SJCRH30 (cell line): ENCODE measurements around the gene NAV1. TPM values are rescaled to one million over a fixed set of nuclear protein-coding genes. Genes with fewer than 3 reads are reported as not detected.

Source experiments
- DNase-seq, 2 experiments: peaks; one replicate each; pipeline ENCODE4 v3.0.0-alpha.2; 2015 to 2020
- H3K27ac ChIP-seq: fragments of 250-450 bp; sonication (Bioruptor Pico); 2 replicates; pipeline ENCODE4 v1.5.1; 2020; ENCODE audit warnings: mild to moderate bottlenecking, moderate library complexity
- H3K27me3 ChIP-seq: fragments of 250-450 bp; sonication (Bioruptor Pico); 2 replicates; pipeline ENCODE4 v1.5.1; 2020; ENCODE audit warnings: mild to moderate bottlenecking, moderate library complexity
- H3K36me3 ChIP-seq: fragments of 250-450 bp; sonication (Bioruptor Pico); 2 replicates; pipeline ENCODE4 v1.5.1; 2020; ENCODE audit warnings: mild to moderate bottlenecking, moderate library complexity
- H3K4me1 ChIP-seq: fragments of 250-450 bp; sonication (Bioruptor Pico); 2 replicates; pipeline ENCODE4 v1.5.1; 2020; ENCODE audit warnings: mild to moderate bottlenecking, moderate library complexity
- H3K4me3 ChIP-seq: fragments of 250-450 bp; sonication (Bioruptor Pico); 2 replicates; pipeline ENCODE4 v1.5.1; 2020; ENCODE audit warnings: mild to moderate bottlenecking, moderate library complexity
- H3K9me3 ChIP-seq: fragments of 250-450 bp; sonication (Bioruptor Pico); replicated peaks from 2 replicates; pipeline ENCODE4 v1.5.1; 2020; ENCODE audit warnings: mild to moderate bottlenecking, moderate library complexity
- total RNA-seq: library from RNA; depleted of rRNA; stranded (reverse); fragments of >200 nt; shearing (Covaris generic); gene quantifications from 2 replicates; pipeline ENCODE4 v1.2.3, GENCODE V29; 2014

The NAV1 gene
- total RNA-seq, 1 experiment from 2014 or later: 63.8 TPM

GRCh38 chr1:201499795-201500669 lies 38.9 kb upstream of the NAV1 start:
- Histone ChIP-seq H3K9me3 (no peaks in the 10 kb centered on the region), H3K27me3 (no peaks in the 10 kb centered on the region), H3K4me3 (no peak overlapping the region), H3K27ac (no peak overlapping the region), H3K36me3 (0 out of 2 replicates have a peak, but pooled peaks cover 1% of the 10 kb centered on the region), H3K4me1 (peaks cover 50% of the 10 kb centered on the region)
- DNase-seq: no peak

- no peaks in the 10 kb centered on the region for H3K9me3 ChIP-seq
- DNase-seq: no peak
- H3K4me1 ChIP-seq: peaks cover 55% of the 10 kb centered on the region
- H3K27ac ChIP-seq: no peak overlapping the region
- no peak overlapping the region for H3K4me3 ChIP-seq
- H3K27me3 ChIP-seq: no peaks in the 10 kb centered on the region
- H3K36me3 ChIP-seq: no peaks in the 10 kb centered on the region
These were observed 38.2 kb upstream of the NAV1 start for GRCh38 chr1:201500670-201501120.

DNA sequence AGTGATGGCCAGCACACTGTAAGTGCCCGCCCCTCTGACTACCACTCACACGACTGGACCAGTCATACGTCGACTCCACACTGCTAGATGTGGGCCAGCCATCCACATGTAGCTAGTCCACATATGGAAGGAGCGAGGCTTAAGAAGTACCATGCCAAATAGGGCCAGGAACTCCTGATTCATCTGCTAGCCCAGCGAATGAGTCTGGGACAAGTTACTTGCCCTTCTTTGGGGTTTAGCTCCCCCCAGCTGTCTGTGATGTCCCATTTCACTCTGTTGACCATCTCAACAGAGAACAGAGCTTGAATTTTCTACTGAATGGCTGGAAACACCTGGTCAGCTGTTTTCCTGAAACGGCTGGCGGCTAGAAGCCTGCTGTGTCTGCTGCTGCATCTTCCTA lies 37.8 kb upstream of the NAV1 start:
- no peaks in the 10 kb centered on the region for H3K36me3 ChIP-seq
- H3K9me3 ChIP-seq: no peaks in the 10 kb centered on the region
- no peak for DNase-seq
- no peak overlapping the region for H3K4me3 ChIP-seq
- H3K27ac ChIP-seq: no peak overlapping the region
- no peaks in the 10 kb centered on the region for H3K27me3 ChIP-seq
- H3K4me1 ChIP-seq: peaks cover 53% of the 10 kb centered on the region

- DNase-seq: peak; percentile 35 to 42
- Histone ChIP-seq H3K36me3 (no peaks in the 10 kb centered on the region), H3K27ac (peak overlapping the region; percentile 79; the same call in 1 of the 2 replicates), H3K9me3 (no peaks in the 10 kb centered on the region), H3K4me1 (peaks cover 46% of the 10 kb centered on the region), H3K4me3 (no peak overlapping the region), H3K27me3 (no peaks in the 10 kb centered on the region)
These were observed 37.0 kb upstream of the NAV1 start for GRCh38 chr1:201501812-201502510.

DNA sequence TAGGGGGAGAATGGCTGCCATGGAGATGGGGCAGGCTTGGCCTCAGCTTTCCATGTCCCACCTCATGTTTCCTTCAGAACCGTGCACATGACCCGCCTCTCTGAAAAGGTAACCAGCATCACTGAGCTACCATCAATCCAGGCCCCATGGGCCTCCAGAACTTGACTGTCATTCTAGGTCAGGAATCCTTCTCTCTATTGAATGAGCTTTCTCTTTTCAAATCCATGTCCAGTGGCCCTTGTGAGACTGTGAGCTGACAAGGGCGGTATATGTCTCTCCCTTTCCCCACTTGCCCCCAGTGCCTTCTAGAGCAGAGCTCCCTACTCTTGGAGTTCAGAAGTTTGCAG lies 36.4 kb upstream of the NAV1 start:
- peaks cover 46% of the 10 kb centered on the region for H3K4me1 ChIP-seq
- no peak for DNase-seq
- H3K4me3 ChIP-seq: no peak overlapping the region
- no peaks in the 10 kb centered on the region for H3K27me3 ChIP-seq
- no peaks in the 10 kb centered on the region for H3K9me3 ChIP-seq
- peak overlapping the region; percentile 79 for H3K27ac ChIP-seq
- H3K36me3 ChIP-seq: no peaks in the 10 kb centered on the region

DNA sequence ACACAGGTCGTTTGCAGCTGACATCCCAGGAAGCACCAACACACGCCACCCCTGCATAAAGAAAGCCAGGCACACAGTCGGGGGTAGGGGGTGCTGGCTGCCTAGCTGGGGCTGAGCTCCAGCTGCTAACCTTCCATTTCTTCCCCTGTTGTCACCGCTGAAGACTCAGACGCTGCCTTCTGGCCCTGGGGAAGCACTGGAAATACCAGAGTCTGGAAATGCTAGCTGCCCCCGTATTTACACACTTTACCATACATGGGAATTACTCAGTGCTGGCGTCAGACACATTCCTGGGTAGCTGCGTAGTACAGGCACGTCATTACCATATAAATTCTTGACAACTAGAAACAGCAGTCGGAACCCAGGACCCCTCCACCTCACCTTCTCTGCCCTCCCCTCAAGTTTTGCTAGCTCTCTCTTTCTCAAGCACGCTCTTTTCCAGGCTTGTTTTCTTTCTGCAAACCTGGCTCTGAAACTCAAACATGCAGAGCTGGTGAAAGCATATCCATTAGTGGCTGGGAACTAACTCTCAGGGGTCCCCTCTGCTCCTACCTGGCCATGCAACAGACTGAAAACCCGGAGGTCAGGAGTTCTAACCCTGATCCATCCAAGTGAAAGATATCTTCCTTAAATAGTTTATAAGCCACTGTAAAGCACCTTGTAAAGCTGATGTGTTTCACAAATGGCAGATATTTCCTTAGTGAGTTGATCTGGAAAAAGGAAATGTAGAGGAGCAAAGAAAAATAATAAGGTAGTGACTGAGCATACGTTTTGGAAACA lies 35.3 kb upstream of the NAV1 start:
- no peaks in the 10 kb centered on the region for H3K36me3 ChIP-seq
- DNase-seq: peak; percentile 89 to 90
- peak overlapping the region; percentile 79 for H3K27ac ChIP-seq
- no peak overlapping the region for H3K4me3 ChIP-seq
- H3K27me3 ChIP-seq: no peaks in the 10 kb centered on the region
- no peaks in the 10 kb centered on the region for H3K9me3 ChIP-seq
- H3K4me1 ChIP-seq: peaks cover 46% of the 10 kb centered on the region

DNA sequence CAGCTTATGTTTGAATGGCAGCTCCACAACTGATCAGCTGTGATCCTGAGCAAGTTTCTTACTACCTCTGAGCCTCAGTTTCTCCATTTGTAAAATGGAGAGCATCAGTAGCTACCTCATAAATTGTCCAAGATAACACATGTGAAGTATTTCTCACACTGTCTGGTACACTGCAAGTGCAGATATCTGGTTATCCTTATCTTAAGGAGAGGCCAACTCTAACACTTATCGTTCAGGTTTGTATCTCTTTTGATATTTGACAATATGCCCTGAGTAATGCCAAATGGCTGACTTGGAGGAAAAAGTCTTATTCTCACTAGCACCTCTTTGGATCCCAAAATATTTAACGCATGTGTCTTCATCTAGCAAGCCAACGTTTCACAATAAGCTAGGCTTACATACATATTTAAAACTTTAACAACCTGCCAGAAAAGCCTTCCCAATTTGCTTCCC lies 34.7 kb upstream of the NAV1 start:
- peaks cover 46% of the 10 kb centered on the region for H3K4me1 ChIP-seq

GRCh38 chr1:201504799-201505502 lies 34.0 kb upstream of the NAV1 start:
- H3K27me3 ChIP-seq: no peaks in the 10 kb centered on the region
- no peak for DNase-seq
- no peaks in the 10 kb centered on the region for H3K36me3 ChIP-seq
- H3K4me1 ChIP-seq: peaks cover 46% of the 10 kb centered on the region
- no peak overlapping the region for H3K4me3 ChIP-seq
- no peaks in the 10 kb centered on the region for H3K9me3 ChIP-seq
- peak overlapping the region; percentile 57 for H3K27ac ChIP-seq

More for the DNA sequence above, 34.7 kb upstream of the NAV1 start:
- H3K9me3 ChIP-seq: no peaks in the 10 kb centered on the region
- H3K27ac ChIP-seq: peak overlapping the region; percentile 79
- H3K4me3 ChIP-seq: no peak overlapping the region
- H3K27me3 ChIP-seq: no peaks in the 10 kb centered on the region
- no peak for DNase-seq
- no peaks in the 10 kb centered on the region for H3K36me3 ChIP-seq

DNA sequence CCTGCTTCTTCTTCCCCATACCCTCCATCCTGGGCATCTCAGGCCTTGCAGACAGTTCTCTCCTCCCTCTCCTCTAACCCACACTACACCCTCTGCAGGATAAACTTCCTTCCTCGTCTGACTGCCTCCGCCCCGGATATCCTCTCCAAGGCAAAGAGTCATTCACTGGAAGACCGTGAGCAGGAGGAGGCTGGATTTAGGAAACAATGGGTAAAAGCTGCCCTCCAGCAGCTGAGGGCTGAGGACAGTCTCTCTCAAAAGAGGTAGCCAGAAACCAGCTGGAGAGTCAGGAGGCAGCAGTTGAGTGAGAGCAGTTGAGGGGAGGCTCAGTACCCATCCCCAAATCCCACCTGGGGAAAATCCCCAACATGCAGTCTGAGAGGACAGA lies 33.4 kb upstream of the NAV1 start:
- Histone ChIP-seq H3K27me3 (no peaks in the 10 kb centered on the region), H3K4me3 (peak overlapping the region; percentile 66), H3K36me3 (no peaks in the 10 kb centered on the region), H3K4me1 (peaks cover 46% of the 10 kb centered on the region), H3K27ac (peak overlapping the region; percentile 57), H3K9me3 (no peaks in the 10 kb centered on the region)
- peak; percentile 56 to 76 for DNase-seq

GRCh38 chr1:201506092-201506491 lies 32.8 kb upstream of the NAV1 start:
- Histone ChIP-seq H3K4me1 (peaks cover 43% of the 10 kb centered on the region), H3K27me3 (no peaks in the 10 kb centered on the region), H3K27ac (peak overlapping the region; percentile 57), H3K4me3 (peak overlapping the region; percentile 66), H3K9me3 (no peaks in the 10 kb centered on the region), H3K36me3 (no peaks in the 10 kb centered on the region)
- DNase-seq: peak in 1 of 2 experiments; percentile 29

GRCh38 chr1:201506557-201507359 lies 32.2 kb upstream of the NAV1 start, which contains the start of gene CSRP1:
Gene CSRP1 (minus strand): TSS chr1:201507123. CDS start chr1:201496303, 10,820 bp downstream.
- peaks cover 39% of the 10 kb centered on the region for H3K4me1 ChIP-seq

GRCh38 chr1:201507360-201507675 lies 31.6 kb upstream of the NAV1 start:
- Histone ChIP-seq H3K4me3 (peak overlapping the region; percentile 66), H3K9me3 (no peaks in the 10 kb centered on the region), H3K27me3 (no peaks in the 10 kb centered on the region), H3K4me1 (peaks cover 39% of the 10 kb centered on the region), H3K27ac (peak overlapping the region; percentile 57), H3K36me3 (no peaks in the 10 kb centered on the region)
- DNase-seq: no peak

More at GRCh38 chr1:201506557-201507359, 32.2 kb upstream of the NAV1 start, which contains the start of gene CSRP1:
- Histone ChIP-seq H3K4me3 (peak within 1 kb of the TSS; percentile 66), H3K9me3 (no peaks in the 10 kb centered on the region), H3K27me3 (no peaks in the 10 kb centered on the region), H3K27ac (peak within 1 kb of the TSS; percentile 57), H3K36me3 (no peaks in the 10 kb centered on the region)
- DNase-seq: peak; percentile 81

DNA sequence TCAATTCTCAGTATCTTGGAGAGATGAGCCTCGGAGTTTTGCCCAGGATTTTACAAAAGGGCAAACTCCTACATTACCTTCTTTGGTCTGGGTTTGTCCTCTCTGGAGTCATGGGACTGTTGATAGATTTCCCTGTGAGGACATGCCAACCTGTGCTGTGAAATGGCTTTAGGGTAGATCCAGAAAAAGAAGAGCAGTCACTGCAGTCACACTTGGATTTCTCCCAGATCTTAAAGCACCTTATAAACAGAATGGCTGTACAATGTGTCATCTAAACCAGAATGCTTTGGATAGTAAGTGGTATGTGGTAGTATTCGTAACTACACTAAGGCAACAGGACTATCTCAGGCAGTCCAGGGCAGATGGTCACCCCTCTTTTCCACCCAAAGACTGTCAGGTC lies 30.1 kb upstream of the NAV1 start:
- Histone ChIP-seq H3K36me3 (no peaks in the 10 kb centered on the region), H3K4me3 (no peak overlapping the region), H3K9me3 (no peaks in the 10 kb centered on the region), H3K4me1 (peaks cover 37% of the 10 kb centered on the region), H3K27ac (no peak overlapping the region), H3K27me3 (no peaks in the 10 kb centered on the region)
- DNase-seq: no peak
